Measurements from ENCODE around the gene SCAF1.

DNA sequence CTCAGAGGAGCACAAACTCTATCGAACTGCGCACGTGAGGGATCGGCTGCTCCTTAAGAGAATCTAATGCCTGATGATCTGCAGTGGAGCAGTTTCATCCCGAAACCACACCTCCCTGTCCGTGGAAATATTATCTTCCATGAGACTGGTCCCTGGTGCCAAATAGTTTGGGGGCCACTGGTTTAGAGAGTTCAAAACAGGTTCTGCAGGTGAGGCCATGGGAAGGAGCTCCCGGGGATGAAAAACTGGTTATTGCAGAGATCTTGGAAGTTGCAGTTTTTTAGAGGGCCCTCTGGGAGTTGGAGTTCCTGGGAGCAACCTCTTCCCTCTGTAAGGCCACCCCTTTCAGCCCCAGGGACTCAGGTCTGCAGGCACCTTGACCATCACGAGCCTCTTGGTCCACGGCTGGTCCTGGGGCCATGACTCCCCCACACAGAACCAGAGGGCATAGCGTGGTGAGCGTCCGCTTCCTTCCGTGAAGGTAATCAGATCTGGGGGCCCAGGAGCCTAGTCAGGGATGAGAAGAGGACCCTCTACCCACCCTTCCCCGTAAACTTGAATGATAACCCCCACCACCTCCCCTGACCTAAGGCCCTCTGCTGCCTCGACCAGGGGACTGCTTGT, 18.4 kb downstream of the SCAF1 start:
- TF ChIP-seq, protein P1, sequence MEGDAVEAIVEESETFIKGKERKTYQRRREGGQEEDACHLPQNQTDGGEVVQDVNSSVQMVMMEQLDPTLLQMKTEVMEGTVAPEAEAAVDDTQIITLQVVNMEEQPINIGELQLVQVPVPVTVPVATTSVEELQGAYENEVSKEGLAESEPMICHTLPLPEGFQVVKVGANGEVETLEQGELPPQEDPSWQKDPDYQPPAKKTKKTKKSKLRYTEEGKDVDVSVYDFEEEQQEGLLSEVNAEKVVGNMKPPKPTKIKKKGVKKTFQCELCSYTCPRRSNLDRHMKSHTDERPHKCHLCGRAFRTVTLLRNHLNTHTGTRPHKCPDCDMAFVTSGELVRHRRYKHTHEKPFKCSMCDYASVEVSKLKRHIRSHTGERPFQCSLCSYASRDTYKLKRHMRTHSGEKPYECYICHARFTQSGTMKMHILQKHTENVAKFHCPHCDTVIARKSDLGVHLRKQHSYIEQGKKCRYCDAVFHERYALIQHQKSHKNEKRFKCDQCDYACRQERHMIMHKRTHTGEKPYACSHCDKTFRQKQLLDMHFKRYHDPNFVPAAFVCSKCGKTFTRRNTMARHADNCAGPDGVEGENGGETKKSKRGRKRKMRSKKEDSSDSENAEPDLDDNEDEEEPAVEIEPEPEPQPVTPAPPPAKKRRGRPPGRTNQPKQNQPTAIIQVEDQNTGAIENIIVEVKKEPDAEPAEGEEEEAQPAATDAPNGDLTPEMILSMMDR (IDR thresholded peaks at IDR 0.05 in 8 of 11, conservative IDR thresholded peaks at IDR 0.05 in 3 of 11), result no peak
- TF ChIP-seq POLR2A (IDR thresholded peaks at IDR 0.05), result no peak
- TF ChIP-seq POLR2AphosphoS5 (IDR thresholded peaks at IDR 0.05), result peak in 1 of 3 donors; percentile 38
